ENCODE data around the gene IDI2.

- TF ChIP-seq CTCF (IDR thresholded peaks at IDR 0.05; ENCODE audit: low read depth, low read length, poor library complexity, severe bottlenecking): no peak
- no peak for TF ChIP-seq EZH2phosphoT487 (IDR thresholded peaks at IDR 0.05; ENCODE audit: borderline replicate concordance, low read length)
Measured at GRCh38 chr10:970311-971149, 55.1 kb downstream of the IDI2 start.
